GM18511 (cell line): ENCODE results near the gene RNF133.
"Not testable (repeated sequence)": the region's sequence is repeated elsewhere in the genome, so short reads cannot be mapped to it uniquely, and the experiment has no call there.

Source experiments
- ATAC-seq: cut with Tn5 transposase; IDR thresholded peaks from one replicate; pipeline ENCODE4 v1.9.1; 2021; ENCODE audit warnings: mild to moderate bottlenecking, moderate library complexity; ENCODE audit not compliant: unreplicated experiment

Gene RNF133

GRCh38 chr7:122689346-122690109 is 9.4 kb downstream of the RNF133 start:
- ATAC-seq: no peak

- ATAC-seq: no peak
Observed at GRCh38 chr7:122688400-122688998, 10.4 kb downstream of the RNF133 start.

GRCh38 chr7:122686360-122686878 is 12.5 kb downstream of the RNF133 start:
- ATAC-seq: no peak

GRCh38 chr7:122684504-122684903 is 14.4 kb downstream of the RNF133 start:
- no peak for ATAC-seq

GRCh38 chr7:122682815-122683550 is 15.9 kb downstream of the RNF133 start:
- ATAC-seq: no peak

GRCh38 chr7:122681186-122681585 is 17.7 kb downstream of the RNF133 start:
- ATAC-seq: not testable (repeated sequence)

- no peak for ATAC-seq
Observed at GRCh38 chr7:122679813-122680212, 19.1 kb downstream of the RNF133 start.

GRCh38 chr7:122679269-122679709 is 19.6 kb downstream of the RNF133 start:
- not testable (repeated sequence) for ATAC-seq

- no peak for ATAC-seq
Observed at GRCh38 chr7:122677149-122677548, 21.8 kb downstream of the RNF133 start.

GRCh38 chr7:122676466-122676865 is 22.5 kb downstream of the RNF133 start:
- ATAC-seq: no peak

- no peak for ATAC-seq
Observed at GRCh38 chr7:122675621-122676020, 23.3 kb downstream of the RNF133 start.

GRCh38 chr7:122675011-122675410 is 23.9 kb downstream of the RNF133 start:
- ATAC-seq: no peak

- no peak for ATAC-seq
Observed at GRCh38 chr7:122674502-122674901, 24.4 kb downstream of the RNF133 start.

GRCh38 chr7:122673951-122674350 is 25.0 kb downstream of the RNF133 start:
- ATAC-seq: no peak

- no peak for ATAC-seq
Observed at GRCh38 chr7:122672536-122672935, 26.4 kb downstream of the RNF133 start.

GRCh38 chr7:122663733-122664132 is 35.2 kb downstream of the RNF133 start:
- ATAC-seq: no peak

GRCh38 chr7:122658856-122659255 is 40.1 kb downstream of the RNF133 start:
- ATAC-seq: no peak

- no peak for ATAC-seq
Observed at GRCh38 chr7:122653685-122654084, 45.2 kb downstream of the RNF133 start.

- ATAC-seq: no peak
Observed at GRCh38 chr7:122652876-122653275, 46.0 kb downstream of the RNF133 start.

- no peak for ATAC-seq
Observed at GRCh38 chr7:122651451-122651850, 47.5 kb downstream of the RNF133 start.
